HG02798 (cell line): Measurements from ENCODE around the gene SLC35F1.

Experiments
- ATAC-seq: cut with Tn5 transposase; IDR thresholded peaks from one replicate; pipeline ENCODE4 v1.9.1; 2021; ENCODE audit warnings: mild to moderate bottlenecking; ENCODE audit not compliant: unreplicated experiment, poor library complexity

The SLC35F1 gene

DNA sequence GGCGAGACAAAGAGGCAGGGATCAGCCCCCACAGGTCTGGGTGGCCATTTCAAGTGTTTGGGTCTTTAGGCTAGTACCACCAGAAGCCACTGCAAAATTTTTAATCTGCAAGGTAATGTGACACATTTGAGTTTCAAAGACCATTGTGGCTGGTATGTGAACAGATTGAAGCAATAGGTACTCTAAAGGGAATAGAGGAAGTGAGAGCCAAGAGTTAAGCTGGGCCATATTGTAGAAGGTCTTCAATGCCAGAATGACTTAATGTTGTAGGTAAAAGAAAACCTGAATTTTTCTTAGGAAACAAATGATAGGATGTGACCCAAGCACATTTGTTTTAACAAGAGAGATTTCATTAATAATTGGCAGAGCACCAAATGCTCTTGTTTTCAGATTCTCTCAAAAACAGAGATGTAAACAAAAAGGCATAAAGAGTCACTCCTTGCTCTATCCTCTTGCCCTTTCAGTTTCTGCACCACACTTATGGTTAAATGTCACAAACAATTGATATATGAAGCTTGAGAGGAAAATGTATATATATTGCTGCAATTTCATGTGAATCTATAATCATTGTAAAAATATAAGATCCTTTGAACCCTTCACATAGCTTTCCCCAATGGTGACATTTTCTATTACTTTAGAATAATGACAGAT is 333.9 kb downstream of the SLC35F1 start:
- peak; percentile 82 for ATAC-seq

DNA sequence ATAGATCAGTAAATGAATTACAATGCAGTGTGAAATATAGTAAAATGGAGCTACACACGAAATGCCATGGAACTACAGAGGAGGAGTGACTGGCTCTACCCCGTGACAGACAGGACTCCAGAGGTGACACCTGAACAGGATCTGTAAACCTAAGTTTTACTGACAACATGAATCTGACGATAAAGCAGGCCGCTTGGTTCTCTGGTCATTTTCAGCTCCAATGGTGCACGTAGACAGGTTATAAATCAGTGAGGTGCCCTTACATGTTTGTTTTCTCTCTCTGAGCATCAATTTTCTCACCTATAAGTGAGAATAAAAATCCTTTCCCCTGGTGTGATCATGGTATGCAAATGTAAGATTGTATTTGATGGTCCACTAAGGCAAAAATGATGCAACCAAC is 339.3 kb downstream of the SLC35F1 start:
- ATAC-seq = no peak

DNA sequence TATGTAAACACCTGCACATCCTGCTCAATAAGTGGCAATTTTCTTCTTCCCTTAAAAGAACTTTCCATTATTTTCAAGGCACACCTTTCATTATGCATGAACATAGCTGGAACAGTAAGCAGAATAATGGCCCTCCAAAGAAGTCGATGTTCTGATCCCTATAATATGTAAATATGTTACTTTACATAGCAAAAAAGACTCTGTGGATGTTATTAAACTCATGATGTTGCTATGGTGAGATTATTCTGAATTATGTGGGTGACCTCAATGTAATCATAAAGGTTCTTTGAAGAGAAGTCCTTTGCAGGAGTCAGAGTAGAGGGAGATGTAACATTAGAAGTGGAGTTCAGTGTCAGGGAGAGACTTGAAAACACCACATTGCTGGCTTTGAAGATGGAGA is 341.1 kb downstream of the SLC35F1 start:
- no peak for ATAC-seq

DNA sequence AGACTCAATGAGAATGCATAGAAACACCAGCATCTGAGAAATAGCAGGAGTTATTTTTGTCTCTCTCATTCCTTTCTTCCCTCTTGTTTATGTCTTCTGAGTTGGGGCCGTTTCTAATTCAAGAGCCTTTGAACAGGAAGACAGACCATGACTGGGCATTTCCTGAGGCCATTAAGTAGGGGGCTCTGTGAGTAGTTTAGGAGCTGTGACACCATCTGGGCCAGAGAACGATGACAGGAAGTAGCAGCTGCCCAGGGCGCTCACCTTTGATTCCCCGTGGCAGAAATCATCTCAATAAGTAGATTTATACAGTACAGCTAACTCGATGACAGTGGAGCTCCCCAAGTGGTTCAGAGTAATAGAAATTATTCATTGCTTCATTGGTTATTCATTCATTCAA is 342.6 kb downstream of the SLC35F1 start:
- ATAC-seq = no peak

DNA sequence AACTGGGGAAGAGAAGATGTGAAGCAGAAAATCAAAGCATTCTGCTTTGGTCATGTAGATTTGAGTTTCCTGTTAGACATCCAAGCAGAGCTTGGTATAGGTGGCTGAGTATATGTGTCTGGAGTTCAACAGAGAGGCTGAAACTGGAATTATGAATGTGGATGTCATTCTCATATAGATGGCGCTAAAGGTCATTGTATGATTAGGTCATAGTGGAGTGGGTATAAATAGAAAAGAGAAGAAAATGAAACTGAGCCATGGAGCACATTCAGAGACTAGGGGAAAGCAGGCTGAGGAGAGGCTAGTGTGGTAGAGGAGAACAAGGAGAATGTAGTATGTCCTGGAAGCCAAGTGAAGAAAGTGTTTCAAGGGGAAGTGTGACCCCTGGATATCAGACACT is 345.4 kb downstream of the SLC35F1 start:
- ATAC-seq = peak; percentile 69

DNA sequence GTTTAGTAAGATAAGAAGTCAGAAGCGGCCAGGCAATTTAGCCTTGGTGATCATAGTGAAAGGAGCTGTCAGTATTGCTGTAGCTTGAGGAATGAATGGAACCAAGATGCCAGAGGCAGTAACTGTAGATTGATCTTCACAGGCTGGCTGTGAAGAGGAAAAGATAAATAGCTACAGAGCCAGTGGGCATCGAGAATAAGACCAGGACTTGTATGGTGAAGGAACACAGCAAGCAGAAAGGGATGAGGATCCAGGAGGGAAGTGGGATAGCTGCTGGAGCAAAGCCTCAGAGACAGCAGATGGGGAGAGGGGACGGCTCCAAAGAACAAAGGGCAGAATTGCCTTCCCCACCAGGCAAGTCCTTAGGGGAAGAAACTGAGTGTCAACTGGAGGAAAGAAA is 346.7 kb downstream of the SLC35F1 start:
- ATAC-seq = no peak

DNA sequence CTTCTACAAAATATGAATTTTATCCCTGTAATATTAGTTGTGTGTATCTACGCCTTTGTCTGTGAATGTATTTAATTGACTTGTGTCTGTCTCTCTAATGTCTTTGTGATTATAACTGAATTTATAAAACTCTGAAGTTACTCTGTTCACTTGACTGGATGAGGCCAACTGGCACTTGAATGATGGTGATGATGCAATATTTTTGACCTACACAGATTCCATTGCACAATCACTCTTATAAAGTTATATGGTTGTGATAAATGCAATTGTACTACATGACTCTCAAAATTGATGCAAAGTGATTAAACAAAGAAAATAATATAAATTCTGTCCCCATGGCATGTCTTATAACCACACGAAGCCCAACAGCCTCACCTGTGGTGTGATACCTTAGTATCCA is 353.8 kb downstream of the SLC35F1 start:
- ATAC-seq = no peak

DNA sequence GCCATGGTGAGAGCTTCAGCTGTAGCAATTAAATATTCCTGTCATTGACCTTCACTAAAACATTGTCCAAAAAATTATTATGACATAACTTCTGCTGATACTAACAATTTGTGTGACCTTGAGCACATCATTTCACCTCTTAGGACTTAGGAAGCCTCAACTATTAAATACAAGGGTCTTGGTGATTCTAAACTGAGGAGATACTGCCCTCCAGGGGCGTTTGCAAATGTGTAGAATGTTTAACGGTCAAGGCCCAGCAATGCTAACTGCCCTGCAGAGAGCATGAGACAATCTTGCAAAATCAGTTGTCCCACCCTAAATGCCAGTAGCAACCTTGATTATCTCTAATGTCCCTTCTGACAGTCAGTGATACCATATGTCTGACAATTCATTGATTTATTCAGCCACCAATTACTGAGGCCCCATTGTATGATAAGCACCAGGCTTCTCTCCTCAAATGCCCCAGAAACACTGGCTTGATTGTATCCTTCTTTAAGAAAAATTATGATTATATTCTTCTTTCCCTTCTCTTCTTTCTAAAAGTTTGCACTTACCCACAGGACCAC is 356.9 kb downstream of the SLC35F1 start:
- ATAC-seq = no peak

DNA sequence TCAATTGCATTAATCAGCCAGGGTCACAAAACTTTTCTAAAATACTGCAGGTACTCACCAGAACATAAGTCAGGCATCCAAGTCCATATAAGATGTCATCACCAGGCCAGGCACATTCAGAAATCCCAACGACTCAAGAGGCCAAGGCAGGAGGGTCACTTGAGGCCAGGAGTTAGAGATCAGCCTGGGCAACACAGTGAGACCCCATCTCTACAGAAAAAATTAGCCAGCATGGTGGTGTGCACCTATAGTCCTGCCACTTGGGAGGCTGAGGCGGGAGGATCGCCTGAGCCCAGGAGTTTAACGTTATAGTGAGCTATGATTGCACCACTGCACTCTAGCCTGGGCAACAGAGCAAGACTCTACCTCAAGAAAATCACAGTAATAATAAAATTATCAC is 362.6 kb downstream of the SLC35F1 start:
- ATAC-seq = no peak

DNA sequence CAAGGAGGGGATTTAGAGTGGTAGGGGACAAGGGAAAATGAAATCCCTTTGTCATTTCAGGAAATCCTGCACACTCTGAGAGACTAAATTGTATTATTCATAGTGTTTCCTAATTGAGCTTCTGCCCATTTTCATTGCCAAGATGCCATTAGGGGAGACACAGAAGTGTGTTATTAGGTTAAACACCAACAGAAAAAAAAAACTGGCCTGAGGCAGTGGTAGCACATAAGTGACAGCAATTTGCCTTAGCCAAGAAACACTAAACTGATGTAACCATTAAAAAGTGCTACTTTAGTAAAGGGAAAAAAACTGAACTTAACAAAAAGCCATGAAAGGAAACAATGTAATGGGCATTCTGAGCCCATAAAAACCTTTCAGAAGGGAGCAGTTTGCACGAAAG is 370.6 kb downstream of the SLC35F1 start:
- no peak for ATAC-seq

DNA sequence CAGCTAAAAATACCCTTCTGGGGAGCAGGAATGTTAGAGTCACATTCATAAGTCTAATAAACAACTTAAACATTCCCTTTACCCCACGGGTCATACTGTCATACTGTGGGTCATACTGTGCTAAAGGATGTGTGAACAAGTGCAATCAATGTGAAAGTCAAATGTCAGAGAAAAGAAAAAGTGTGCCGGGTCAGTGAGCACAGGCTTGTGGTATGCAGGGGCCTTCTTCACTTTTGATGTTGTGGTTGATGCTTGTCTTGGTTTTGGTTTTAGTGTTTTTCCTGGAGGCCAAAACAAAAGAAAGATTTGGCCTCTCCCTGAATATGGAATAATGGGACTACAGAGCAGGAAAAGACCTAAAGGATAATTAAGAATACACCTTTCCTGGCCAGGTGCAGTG is 373.1 kb downstream of the SLC35F1 start:
- ATAC-seq = peak; percentile 94

DNA sequence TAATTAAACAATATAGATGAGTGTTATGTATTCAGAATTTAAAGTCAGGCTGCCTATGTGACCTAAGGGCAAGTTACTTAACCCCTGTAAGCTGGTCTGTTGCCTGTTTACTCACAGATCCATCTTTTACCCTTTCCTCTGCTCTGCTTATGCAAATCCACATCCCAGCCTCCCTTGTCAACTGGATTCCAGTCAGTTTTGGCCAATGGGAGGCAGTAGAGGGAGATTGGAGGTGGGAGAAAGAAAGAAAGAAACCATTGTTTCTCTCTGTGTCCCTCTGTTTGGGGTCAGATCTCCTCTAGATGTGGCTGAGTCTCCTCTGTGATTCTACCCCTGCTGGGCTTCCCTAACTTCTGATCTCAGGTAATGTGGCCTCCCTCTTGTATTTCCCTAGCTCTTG is 374.2 kb downstream of the SLC35F1 start:
- ATAC-seq = no peak

DNA sequence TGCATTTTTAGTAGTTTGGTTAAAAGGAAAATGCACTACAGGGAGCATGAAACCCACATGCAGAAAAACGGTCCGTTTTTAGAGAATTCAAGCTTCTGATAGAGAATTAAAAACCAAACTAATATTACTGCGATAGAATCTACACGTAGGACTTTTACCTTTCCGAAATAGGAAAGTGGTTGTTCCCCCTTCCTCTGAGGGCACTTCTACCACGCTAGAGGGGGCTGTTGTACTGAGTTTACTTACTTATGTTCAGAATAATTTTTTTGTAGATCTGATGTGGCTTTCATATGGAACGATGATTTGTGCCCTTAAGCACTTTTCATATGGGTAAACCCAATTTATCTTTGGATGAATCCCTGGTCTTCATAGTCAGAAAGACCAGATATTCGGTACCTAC is 376.7 kb downstream of the SLC35F1 start:
- no peak for ATAC-seq

DNA sequence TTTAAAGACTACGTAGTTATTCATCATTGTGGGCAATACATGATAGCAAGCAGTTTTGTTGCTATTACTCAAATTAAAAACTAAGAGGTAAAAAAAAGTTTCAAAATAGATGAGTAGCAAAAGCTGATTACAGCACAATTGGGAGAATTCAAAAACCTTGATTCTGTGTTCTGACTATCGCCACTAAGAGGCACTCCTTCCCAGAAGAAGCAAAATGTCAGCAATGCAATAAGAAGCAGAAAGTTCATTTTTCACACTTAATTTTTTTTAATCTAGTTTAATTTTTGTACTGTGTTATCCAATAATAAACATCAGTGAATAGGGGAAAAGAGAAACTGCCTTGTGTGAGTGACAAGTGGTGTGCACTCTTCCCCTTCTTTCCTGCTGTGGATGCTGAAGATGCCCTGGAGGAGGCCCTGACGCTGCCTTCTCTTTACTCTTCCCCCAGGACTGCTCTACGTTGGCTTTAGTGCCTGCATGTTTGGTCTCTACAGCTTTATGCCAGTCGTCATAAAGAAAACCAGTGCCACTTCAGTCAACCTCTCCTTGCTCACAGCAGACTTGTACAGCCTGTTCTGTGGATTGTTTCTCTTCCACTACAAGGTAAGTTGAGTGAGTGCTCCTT is 377.8 kb downstream of the SLC35F1 start:
- ATAC-seq = no peak

DNA sequence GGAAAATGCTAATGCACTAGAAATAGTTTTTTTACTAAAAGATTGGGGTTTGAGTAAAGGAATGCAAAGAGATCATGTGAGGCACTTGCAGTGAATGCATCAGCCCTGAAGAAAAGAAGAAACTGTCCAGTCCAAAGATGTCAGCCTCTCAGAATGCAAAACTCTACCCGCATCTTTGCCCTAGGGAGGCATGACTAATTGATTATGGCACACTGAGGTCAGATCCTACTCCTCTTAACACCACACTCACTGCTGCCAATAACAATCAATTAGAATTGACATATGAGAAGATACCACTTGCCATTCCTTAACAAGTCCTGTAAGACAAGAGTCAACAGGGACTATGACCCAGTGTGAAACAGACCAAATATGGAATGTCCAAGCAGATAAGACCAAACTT is 378.7 kb downstream of the SLC35F1 start:
- ATAC-seq = no peak

DNA sequence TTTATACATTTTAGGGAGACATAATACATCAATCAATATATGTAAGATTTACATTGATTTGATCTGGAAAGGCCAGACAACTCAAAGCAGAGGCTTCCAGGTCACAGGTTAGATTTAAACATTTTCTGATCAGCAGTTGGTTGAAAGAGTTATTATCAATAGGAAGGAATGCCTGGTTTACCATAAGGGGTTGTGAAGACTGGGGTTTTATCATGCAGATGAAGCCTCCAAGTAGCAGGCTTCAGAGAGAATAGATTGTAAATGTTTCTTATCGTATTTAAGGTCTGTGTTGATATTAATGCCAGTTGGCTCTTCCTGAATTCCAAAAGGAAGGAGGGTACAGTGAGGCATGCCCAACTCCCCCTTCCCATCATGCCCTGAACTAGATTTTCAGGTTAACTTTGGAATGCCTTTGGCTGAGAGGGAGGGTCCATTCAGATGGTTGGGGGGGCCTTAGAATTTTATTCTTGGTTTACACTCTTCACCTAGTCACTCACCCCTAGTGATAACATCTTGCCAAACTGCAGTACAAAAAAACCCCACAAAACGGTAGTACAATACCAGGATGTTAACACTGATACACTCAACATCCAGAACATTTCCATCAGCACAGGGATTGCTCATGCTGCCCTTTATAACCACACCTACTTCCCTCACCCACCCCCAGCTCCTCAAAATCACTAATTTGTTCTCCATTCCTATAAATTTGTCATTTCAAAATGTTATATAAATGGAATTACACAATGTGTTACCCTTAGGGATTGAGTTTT is 381.5 kb downstream of the SLC35F1 start:
- ATAC-seq = no peak

DNA sequence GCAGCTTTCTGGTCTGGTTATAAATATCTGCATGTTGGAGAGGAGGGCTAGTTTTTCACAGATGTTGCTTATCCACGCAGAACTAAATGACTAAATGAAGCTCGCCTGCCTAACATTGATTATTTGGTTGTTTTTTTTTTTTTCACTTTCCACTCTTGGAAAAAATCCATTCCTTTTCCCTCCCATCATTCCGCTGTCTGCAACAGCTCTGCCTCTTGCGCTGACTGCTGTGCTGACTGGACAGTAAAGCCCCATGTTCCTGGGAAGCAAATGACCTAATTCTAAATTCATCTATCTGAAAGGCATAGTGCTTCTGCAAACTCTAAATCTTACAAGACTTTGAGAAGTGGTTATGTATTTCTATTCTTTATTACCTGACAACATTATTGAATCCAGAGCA is 385.5 kb downstream of the SLC35F1 start:
- no peak for ATAC-seq

DNA sequence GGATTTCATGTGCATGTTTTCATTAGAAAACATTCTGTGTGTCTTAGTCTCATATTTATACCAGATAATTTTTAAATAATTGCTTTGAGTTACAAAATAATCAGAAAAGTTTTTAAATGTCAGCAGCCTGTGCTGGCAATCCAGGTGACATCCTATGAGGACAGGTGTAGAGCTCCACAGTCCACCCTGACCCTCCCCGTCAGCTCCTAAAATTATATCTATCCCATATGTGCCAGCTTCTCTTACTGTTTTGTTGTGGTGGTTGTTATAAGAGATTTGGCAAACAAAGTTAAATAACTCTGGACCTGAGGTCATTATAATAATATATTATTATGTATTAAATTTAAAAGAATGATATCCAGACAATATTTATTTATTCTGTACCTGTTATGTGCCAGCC is 387.8 kb downstream of the SLC35F1 start:
- no peak for ATAC-seq

DNA sequence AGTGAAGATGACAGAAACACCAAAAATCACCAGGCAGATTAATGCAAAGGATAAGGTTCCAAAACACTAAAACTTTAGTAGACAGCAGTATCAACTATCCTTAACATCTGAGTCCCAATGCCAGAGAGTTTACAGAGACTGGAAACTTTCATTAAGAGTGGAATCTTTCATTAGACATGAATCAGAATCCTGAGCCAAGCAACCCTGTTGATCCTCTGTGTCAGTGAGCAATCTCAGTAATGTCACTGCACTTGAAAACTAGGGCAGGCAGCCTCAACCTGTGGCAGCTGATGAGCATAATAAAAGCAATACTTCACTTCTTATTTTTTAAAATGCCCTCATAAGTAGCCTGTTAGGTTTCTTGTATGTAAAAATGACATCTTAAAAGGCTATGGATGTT is 388.3 kb downstream of the SLC35F1 start:
- no peak for ATAC-seq

DNA sequence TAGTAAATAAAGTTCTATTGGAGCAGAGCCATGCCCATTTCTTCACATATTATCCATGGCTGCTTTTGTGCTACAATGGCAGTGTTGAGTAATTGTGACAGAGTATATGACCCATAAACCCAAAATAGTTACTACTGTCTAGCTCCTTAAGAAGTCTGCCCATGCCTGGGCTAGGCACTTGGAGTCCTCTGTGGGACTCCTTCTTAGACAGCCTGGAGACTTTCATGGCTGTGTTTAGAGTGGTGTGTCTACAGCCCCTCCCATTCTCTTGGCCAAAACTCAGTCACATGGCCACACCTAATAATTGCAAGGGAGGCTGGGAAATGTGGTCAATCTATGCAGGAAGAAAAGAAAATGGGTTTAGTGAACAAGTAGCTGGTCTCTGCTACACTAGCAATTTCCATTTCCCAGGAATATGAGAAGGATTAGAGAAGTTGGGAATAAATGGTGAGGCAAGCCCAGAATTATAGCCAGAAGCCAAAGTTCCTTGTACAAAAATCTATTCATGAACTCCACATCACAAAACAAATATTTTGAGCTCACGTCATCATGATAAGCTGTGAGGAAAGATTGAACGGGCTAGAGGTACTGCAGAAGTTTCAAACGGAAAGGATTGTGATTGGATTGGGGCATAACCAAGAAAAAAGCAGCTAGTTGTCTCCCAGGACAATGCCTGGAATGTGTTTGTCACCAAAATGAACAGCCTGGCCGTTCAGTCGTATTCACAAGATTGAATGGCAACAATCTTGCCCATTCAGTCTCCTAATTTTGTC is 389.3 kb downstream of the SLC35F1 start:
- no peak for ATAC-seq

DNA sequence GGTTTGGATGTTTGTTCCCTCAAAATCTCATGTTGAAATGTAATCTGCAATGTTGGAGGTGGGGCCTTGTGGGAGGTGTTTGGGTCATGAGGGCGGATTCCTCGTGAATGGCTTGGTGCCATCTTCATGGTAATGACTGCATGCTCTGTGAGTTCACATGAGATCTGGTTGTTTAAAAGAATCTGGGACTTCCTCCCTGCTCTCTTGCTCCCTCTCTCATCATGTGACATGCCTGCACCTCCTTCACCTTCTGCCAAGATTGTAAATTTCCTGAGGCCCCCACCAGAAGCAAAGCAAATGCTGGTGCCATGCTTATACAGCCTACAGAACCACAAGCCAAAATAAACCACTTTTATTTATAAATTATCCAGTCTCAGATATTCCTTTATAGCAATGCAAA is 390.8 kb downstream of the SLC35F1 start:
- ATAC-seq = no peak
